HG02678 (cell line): Measurements from ENCODE around the gene JOSD2.
"Not testable (repeated sequence)": the region's sequence is repeated elsewhere in the genome, so short reads cannot be mapped to it uniquely, and the experiment has no call there.

Source experiments
- ATAC-seq: cut with Tn5 transposase; IDR thresholded peaks from one replicate; pipeline ENCODE4 v1.9.1; 2021; ENCODE audit warnings: mild to moderate bottlenecking, moderate library complexity; ENCODE audit not compliant: unreplicated experiment

The JOSD2 gene

DNA sequence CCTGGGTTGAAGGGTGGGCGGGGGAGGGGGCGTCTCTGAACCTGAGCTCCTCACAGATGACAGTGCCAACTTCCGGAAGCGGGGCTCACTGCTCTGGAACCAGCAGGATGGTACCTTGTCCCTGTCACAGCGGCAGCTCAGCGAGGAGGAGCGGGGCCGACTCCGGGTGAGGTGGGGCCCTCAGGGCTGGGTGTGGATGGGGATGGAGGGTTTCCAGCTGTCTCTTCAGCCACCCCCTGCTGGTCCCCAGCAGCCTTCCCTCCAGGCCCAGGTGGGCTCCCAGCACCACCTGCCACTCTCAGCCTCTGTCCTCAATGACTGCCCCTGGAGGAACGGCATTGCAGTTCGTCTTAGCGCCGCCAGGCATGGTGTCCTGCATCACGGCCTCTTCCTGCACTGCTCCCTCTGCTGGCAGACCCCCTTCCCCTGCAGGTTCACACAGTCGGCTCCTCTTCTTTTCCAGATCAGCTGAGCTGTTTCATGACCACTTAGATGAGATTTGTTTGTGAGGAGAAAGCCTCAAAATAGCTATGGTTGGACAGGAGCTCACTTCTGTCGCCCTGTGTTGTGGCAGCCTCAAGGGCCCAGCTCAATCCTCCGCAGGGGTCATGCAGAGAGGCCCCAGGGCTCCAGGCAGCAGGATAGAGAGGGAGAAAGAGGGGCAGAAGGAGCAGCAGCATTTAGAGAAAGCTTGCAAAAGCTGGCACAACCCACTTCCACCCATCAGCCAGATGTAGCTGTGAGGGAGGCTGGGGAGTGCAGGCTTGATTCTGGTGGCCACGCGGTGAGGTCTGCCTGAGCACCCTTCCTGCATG, 31.9 kb downstream of the JOSD2 start:
- ATAC-seq, result no peak

DNA sequence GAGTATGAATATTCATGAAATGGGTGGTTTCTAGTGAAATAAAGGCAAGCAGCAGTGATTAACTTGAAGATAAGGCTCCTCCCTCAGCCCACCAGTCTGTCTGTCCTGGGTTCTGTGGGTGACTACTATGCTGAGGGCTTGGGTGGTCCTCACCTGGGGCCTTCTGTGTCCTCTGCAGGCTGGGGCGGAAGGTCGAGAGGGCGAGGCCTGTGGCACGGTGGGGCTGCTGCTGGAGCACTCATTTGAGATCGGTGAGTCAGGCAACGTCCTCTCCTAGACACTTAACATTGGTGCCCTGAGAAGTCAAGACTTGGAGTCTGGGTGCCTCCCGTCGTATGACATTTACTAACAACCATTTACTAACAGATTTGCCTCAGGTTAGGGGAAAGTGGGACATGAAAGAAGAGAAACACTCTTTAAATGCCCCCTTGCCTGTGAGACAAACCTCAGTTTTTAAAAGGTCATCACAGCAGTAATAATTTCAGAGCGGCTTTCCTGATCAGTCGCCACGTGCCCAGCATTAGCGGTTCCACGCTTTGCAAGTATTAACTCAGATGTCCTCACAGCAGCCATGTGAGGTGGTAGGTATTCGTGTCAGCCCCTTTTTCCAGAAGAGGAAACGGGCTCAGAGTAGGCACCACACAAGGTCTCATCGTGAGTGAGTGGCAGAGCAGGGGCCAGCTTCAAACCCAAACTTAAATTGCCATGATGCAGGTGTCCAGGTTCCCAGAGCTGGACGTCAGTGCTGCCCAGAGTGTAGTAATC, 33.1 kb downstream of the JOSD2 start:
- ATAC-seq, result no peak

DNA sequence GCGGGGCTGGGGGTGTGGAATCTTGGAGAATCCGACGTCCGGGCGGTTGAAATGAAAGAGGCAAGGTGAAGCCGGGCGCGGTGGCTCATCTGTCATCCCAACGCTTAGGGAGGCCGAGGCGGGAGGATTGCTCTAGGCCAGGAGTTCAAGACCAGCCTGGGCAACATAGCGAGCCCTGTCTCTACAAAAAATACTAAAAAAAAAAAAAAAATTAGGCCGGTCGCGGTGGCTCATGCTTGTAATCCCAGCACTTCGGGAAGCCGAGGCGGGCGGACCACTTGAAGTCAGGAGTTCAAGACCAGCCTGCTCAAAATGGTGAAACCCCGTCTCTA, 34.1 kb downstream of the JOSD2 start:
- ATAC-seq, result no peak

DNA sequence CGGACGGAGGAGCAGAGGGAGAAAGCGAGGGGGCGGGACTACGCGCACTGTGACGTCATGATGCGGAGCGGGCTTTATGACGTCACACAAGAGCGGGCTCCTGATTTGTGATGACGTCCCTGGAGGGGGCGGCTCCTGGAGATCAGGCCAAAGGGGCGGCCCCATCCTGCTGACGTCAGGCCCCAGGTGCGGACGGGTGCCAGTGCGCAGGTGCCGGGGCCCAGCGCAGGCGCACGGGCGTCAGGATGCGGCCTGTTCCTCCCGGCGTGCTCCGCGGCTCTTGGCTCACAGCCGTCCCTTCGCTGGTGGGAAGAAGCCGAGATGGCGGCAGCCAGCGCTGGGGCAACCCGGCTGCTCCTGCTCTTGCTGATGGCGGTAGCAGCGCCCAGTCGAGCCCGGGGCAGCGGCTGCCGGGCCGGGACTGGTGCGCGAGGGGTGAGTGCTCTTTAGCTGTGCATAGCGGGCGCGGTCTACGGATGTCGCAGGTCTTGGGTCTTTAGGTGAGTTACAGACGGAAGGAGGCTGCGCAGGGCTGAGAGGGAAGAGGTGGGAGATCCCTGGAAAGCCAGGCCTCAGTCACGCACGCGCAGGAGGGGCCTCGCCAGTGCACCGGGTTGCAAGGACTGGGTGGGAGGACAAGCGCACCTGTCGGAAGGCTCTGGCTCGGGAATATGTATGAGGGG, 34.6 kb downstream of the JOSD2 start, which contains the start of the genes EMC10 and GARIN5A:
Gene EMC10, plus strand, starts transcription at position 284 of the 683 bp plus-strand sequence. Its CDS starts 38 bp downstream, at position 322.
Gene GARIN5A, minus strand, starts transcription at position 625 of the 683 bp plus-strand sequence. Its CDS starts 460 bp downstream, at position 165.
- peak; percentile 90 for ATAC-seq

GRCh38 chr19:50475736-50476223, 35.2 kb downstream of the JOSD2 start:
- no peak for ATAC-seq

DNA sequence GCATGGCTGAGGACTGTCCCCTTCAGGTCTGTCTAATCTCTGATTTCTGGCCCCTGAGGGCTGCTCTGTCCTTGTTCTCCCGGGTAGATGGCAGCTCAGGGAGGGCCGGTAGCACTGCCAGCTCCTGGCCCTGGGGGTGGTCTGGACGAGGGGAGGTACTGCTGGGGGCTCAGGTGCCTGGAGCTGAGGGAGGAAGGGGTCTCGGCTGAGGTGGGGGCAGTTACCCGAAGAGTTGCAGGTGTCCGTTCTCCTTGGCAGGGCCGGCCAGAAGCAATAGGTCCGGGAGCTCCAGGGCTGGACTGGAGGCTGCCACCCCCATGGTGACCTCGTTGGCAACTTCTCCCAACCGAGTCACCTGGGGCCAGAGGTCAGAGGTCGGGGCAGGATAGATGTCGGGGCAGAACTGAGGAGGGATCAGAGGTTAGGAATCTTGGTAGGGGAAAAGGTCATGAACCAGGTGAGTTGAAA, 35.9 kb downstream of the JOSD2 start:
- ATAC-seq, result no peak

DNA sequence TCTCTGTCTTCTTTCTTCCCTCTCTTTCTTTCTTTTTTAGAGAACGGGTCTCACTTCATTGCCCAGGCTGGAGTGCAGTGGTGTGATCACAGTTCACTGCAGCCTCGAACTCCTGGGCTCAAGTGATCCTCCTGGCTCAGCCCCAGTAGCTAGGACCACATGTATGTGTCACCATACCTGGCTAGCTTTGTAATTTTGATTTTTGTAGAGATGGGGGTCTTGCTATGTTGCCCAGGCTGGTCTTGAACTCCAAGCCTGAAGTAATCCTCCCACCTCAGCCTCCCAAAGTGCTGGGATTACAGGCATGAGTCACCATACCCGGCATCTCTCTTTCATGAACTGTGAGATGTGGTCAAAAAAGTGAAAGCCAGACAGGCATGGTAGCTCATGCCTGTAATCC, 37.7 kb downstream of the JOSD2 start:
- not testable (repeated sequence) for ATAC-seq

DNA sequence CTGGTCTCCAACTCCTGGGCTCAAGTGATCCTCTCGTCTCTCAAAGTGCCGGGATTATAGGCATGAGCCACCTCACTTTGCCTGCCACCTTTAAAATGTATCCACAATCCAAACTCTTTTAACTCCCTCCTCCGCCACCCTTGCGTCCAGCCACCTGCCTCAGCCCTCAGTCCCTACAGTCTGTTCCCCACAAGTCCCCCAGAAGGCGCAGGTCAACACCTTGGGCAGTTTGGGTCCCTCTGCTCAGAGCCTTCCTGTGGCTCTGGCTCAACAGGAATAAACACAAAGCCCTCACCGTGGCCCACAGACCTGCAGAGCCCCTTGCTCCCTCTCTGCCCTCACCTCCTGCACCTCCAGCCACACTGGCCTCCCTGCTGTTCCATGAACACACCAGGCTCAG, 42.2 kb downstream of the JOSD2 start:
- ATAC-seq, result no peak

DNA sequence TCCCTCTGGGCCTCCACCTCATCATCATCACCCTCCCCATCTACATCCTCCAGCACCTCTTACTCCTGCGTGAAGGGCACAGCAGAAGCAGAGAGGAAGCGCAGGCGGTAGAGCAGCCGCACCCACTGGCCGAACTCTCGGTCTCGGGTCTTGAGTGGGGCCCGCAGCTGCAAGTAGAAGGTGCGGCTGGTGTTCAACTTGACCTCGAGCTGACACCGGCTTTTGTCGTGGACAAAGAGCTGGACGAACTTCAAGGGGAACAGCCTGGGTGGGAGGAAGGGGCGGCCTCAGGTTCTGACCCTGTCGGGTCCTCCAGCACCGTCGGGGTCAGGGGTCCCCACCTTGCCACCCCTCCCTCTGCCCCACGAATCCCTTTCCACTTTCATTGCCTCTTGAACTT, 43.4 kb downstream of the JOSD2 start:
- ATAC-seq, result no peak

- no peak for ATAC-seq
These were observed 44.3 kb downstream of the JOSD2 start for GRCh38 chr19:50466706-50467039.

DNA sequence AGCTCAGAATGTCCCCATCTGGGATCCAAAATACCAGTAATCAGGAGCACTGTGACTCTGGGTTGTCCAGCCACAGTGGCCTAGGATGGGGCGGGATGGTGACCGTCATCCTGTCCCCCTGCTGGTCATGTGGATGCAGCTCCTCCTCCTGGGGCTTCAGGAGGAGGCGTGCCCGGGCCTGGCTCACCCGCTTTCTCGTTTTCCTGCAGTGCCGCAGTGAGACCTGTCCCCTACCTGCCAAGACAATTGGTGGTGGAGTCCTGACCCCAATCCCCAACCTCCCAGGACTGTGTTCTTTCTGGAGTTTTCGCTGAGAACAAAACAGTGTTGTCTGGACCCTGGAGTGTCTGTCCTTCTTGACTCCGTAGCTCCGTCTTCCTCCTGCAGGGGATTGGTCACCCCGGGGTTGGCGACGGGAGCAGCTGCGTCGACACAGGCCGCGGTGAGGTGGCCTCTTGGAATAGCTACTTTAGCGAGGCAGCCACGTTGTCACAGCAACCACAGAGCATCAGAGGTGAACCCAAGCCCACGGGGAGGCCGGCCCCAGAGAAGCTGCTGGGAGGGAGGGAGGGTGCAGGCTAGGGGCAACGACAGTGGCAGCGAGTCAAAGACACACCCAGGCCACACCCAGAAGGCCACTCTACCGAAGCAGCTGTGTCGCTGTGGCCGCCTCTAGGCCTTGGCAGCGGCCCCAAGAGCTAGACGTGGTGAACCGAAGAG, 44.8 kb downstream of the JOSD2 start:
- ATAC-seq, result no peak

DNA sequence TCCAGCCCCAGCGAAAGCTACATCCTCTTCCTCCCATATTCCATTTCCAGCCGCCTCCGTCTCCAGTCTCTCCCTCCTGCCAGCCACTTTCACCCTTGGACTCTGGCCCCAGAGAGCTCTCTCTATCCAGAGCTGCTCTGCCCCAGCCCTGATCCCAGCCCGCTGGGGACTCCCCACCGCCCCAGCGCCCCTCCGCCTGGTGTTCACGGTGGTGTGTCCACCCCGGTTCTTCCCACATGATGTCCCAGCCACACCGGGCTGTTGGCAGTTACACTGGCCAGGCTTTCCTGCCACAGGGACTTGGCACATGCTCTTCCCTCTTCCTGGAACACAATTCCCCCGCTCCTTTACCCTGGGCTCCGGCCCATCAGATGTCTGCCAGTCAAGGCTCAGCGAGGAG, 46.0 kb downstream of the JOSD2 start:
- no peak for ATAC-seq

DNA sequence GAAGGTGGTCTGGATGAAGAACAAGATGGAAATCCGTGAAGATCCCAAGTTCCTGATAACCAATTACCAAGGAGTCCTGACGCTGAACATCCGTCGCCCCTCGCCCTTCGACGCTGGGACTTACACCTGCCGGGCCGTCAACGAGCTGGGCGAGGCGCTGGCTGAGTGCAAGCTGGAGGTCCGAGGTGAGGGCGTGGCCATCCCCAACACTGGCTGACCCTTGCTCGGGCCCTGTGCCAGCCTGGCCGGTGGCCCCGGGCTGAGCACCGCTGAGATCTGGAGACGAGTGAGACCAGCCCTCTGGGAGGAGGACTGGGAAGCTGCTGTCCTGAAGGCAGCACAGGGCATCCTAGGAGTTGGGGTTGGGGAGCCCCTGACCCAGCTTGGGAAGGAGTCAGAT, 46.6 kb downstream of the JOSD2 start:
- no peak for ATAC-seq

GRCh38 chr19:50462970-50463369, 48.0 kb downstream of the JOSD2 start:
- ATAC-seq, result no peak

GRCh38 chr19:50461066-50461875, 49.7 kb downstream of the JOSD2 start:
- ATAC-seq, result no peak

DNA sequence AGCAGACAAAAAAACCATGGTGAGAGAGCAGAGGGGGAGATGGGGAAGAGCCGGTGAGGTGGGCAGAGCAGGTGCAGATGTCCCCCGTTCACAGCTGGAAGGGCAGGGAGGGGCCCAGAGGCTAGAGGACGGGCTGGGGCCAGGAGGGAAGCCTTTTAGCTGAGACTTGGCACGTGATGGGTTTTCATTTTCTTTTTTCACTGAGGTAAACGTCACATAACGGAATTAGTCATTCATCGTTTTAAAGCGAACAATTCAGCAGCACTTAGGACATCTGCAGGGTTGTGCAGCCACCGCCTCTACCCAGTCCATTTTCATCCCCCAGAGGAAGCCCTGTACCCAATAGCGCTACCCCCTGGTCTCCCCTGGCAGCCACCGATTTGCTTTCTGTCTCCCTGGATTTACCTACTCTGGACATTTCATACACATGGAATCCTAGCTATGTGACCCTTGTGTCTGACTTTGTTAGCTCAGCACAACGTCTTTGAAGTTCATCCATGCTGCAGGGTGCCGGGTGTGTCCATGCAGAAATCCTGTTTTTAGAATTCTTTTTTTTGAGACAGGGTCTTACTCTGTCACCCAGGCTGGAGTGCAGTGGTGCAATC, 50.7 kb downstream of the JOSD2 start:
- ATAC-seq, result peak; percentile 57

- ATAC-seq, result no peak
These were observed 51.4 kb downstream of the JOSD2 start for GRCh38 chr19:50459638-50460037.

DNA sequence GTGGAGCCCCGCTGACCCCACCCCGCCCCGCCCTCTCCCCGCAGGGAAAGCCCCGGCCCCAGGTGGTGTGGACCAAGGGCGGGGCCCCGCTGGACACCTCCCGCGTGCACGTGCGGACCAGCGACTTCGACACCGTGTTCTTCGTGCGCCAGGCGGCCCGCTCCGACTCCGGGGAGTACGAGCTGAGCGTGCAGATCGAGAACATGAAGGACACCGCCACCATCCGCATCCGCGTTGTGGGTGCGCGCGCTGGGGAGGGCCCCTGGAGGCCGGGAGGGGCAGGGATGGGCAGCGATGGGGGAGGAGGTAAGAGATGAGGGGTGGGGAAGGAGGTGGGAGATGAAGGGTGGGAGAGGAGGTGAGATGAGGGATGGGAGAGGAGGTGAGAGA, 51.9 kb downstream of the JOSD2 start:
- ATAC-seq, result no peak

DNA sequence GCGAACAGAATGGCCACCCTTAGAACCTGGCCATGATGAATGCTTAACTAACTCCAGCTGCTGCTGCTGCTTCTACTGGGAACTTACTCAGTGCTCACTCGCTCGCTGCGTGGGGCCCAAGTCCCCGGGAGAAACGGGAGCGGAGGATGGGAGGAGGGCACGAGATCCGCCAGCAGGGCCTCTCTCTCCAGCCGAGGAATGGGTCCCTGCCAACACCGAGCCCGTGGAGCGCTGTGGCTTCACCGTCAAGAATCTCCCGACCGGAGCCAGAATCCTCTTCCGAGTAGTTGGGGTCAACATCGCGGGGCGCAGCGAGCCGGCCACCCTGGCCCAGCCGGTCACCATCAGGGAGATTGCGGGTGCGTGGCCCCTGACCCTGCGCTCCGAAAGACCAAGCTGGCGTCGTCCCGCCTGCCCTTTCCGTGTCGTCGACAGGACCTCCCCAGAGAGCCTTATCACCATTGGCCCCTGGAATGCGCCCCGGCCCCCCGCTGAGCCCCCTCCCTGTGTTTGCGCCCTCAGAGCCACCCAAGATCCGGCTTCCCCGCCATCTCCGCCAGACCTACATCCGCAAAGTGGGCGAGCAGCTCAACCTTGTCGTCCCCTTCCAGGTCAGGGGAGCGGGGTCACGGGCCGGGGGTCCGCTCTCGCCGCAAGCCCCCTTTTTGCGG, 52.5 kb downstream of the JOSD2 start:
- ATAC-seq, result no peak
